HepG2 (cell line): ENCODE results near the gene BCL2L1. TPM values are rescaled to one million over a fixed set of nuclear protein-coding genes. Genes with fewer than 3 reads are reported as not detected.
A peak's percentile ranks its signal among the peaks of the same experiment; 100 is the strongest.

Experiments used
- ERF ChIP-seq: IDR thresholded peaks from 2 replicates; pipeline ENCODE4 v1.6.1; 2018; ENCODE audit warnings: missing biosample characterization, missing genetic modification reagents
- RXRB ChIP-seq: IDR thresholded peaks from 2 replicates; pipeline ENCODE4 v1.6.1; 2016; ENCODE audit warnings: borderline replicate concordance, missing genetic modification reagents, missing compliant biosample characterization
- TEF ChIP-seq: sonication (generic); formaldehyde crosslinking; IDR thresholded peaks from 2 replicates; pipeline ENCODE4 v1.5.0; 2020; ENCODE audit warnings: missing genetic modification reagents
- U2AF2 ChIP-seq: fragments of 200-400 bp; formaldehyde crosslinking; IDR thresholded peaks from 2 replicates; pipeline ENCODE4 v1.6.1; 2017; ENCODE audit warnings: low read depth, mild to moderate bottlenecking, low read length
- USF2 ChIP-seq, 2 experiments: sonication (generic) in 1 of 2; formaldehyde crosslinking in 1 of 2; IDR thresholded peaks; 2 replicates each; pipeline versions ENCODE4 v1.5.1 to v1.6.1; 2011 to 2020; ENCODE audit warnings: borderline replicate concordance in 1 of 2, low read depth in 1 of 2, low read length in 1 of 2, mild to moderate bottlenecking in 1 of 2, missing genetic modification reagents in 1 of 2, moderate library complexity in 1 of 2
- ZBTB10 ChIP-seq: sonication (generic); formaldehyde crosslinking; IDR thresholded peaks from 2 replicates; pipeline ENCODE4 v1.4.0; 2020; ENCODE audit warnings: missing genetic modification reagents, borderline replicate concordance
- ZHX1 ChIP-seq: sonication (generic); formaldehyde crosslinking; IDR thresholded peaks from 2 replicates; pipeline ENCODE4 v1.8.1; 2022; ENCODE audit warnings: low read depth, mild to moderate bottlenecking, missing genetic modification reagents
- ZNF318 ChIP-seq: sonication (generic); formaldehyde crosslinking; IDR thresholded peaks from 2 replicates; pipeline ENCODE4 v1.4.0; 2020; ENCODE audit warnings: mild to moderate bottlenecking, missing genetic modification reagents
- ZNF670 ChIP-seq: sonication (generic); formaldehyde crosslinking; IDR thresholded peaks from 2 replicates; pipeline ENCODE4 v1.8.0; 2022; ENCODE audit warnings: mild to moderate bottlenecking, missing genetic modification reagents, borderline replicate concordance
- polyA plus RNA-seq, 8 experiments: library from polyadenylated mRNA; depleted of rRNA in 3 of 8; stranded (reverse) in 7 of 8; unstranded in 1 of 8; fragments of >200 nt; fragmentation: Illumina TruSeq in 4 of 8; extraction: Trizol in 4 of 8; gene quantifications; 2 replicates each; pipeline versions ENCODE4 v1.2.1 to v1.2.3, GENCODE V29; 2011 to 2016; ENCODE audit warnings: low read depth in 4 of 8, missing spikeins in 1 of 8, mixed read lengths in 1 of 8; ENCODE audit not compliant: insufficient read depth in 1 of 8
- total RNA-seq, 5 experiments: library from RNA; depleted of rRNA; stranded (reverse); fragments of >200 nt; fragmentation: Illumina TruSeq; extraction: Trizol; gene quantifications; 2 replicates each; pipeline ENCODE4 v1.2.3, GENCODE V29; 2016; ENCODE audit warnings: low read depth in 1 of 5

BCL2L1 gene
- total and polyA plus RNA-seq, 2 of the 13 experiments (the other 11 are each of a cell fraction or from before 2014, with no cell fraction given) = 164 to 258 TPM

GRCh38 chr20:31704225-31705119 is 18.2 kb downstream of the BCL2L1 start (continued):
- no peak; the same call in 1 of the 2 replicates for TF ChIP-seq ZNF318
- TF ChIP-seq U2AF2 = no peak
- TF ChIP-seq ERF = peak; percentile 100
- peak; percentile 99 for TF ChIP-seq RXRB (CRISPR knock-in tag)
- TF ChIP-seq USF2 (IDR thresholded peaks at IDR 0.05; ENCODE audit: low read depth, low read length) = no peak
- no peak for TF ChIP-seq USF2 (CRISPR knock-in tag; IDR thresholded peaks at IDR 0.05; ENCODE audit: borderline replicate concordance)
- peak; percentile 91 for TF ChIP-seq ZHX1 (CRISPR knock-in tag)
- TF ChIP-seq ZBTB10 (CRISPR knock-in tag) = peak; percentile 76; the same call in 1 of the 2 replicates
- TF ChIP-seq ZNF670 (CRISPR knock-in tag) = peak; percentile 97
- peak; percentile 56; the same call in 1 of the 2 replicates for TF ChIP-seq TEF (CRISPR knock-in tag)
